ENCODE data around the gene SYCP1. TPM values are rescaled to one million over a fixed set of nuclear protein-coding genes. Genes with fewer than 3 reads are reported as not detected.

Gene SYCP1
- total RNA-seq, 1 donor from 2014 or later = not detected

DNA sequence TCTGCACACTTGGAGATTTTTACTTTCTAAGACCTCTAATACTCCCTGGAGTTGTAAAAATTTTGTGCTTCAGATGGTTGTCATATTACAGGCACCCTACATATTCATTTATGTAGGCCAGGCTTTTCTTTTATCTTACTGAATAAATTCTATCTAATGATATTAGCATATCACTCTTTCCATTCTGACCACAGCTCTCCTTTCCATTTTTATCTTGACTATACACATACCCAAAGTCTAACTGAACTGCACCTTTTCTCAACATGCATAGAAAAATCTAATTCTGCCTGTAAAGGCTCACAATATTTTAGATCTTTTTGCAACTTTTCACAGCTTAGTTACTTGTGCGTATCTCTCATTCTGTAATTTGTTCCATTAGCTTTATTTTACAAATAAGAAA is 122.2 kb downstream of the SYCP1 start:
- Mint-ChIP-seq H3K9me3 (peaks cover 2% of the 10 kb centered on the region), H3K27ac (no peak overlapping the region), H3K4me1 (ENCODE audit: unreplicated experiment) (no peaks in the 10 kb centered on the region), H3K36me3 (no peaks in the 10 kb centered on the region), H3K27me3 (no peaks in the 10 kb centered on the region), H3K4me3 (no peak overlapping the region)
- TF ChIP-seq, protein P1, sequence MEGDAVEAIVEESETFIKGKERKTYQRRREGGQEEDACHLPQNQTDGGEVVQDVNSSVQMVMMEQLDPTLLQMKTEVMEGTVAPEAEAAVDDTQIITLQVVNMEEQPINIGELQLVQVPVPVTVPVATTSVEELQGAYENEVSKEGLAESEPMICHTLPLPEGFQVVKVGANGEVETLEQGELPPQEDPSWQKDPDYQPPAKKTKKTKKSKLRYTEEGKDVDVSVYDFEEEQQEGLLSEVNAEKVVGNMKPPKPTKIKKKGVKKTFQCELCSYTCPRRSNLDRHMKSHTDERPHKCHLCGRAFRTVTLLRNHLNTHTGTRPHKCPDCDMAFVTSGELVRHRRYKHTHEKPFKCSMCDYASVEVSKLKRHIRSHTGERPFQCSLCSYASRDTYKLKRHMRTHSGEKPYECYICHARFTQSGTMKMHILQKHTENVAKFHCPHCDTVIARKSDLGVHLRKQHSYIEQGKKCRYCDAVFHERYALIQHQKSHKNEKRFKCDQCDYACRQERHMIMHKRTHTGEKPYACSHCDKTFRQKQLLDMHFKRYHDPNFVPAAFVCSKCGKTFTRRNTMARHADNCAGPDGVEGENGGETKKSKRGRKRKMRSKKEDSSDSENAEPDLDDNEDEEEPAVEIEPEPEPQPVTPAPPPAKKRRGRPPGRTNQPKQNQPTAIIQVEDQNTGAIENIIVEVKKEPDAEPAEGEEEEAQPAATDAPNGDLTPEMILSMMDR (conservative IDR thresholded peaks at IDR 0.05) = no peak
- no peak for DNase-seq (ENCODE audit: extremely low spot score, unreplicated experiment)

GRCh38 chr1:114979278-114979891 is 124.7 kb downstream of the SYCP1 start:
- Mint-ChIP-seq H3K27ac (no peak overlapping the region), H3K4me3 (no peak overlapping the region), H3K4me1 (ENCODE audit: unreplicated experiment) (no peaks in the 10 kb centered on the region), H3K36me3 (no peaks in the 10 kb centered on the region), H3K9me3 (peaks cover 10% of the 10 kb centered on the region), H3K27me3 (no peaks in the 10 kb centered on the region)
- TF ChIP-seq, protein P1 (conservative IDR thresholded peaks at IDR 0.05) = peak; percentile 90
- no peak for DNase-seq (ENCODE audit: extremely low spot score, unreplicated experiment)

- no peak overlapping the region for H3K4me3 Mint-ChIP-seq
- H3K27ac Mint-ChIP-seq = no peak overlapping the region
- no peaks in the 10 kb centered on the region for H3K4me1 Mint-ChIP-seq (ENCODE audit: unreplicated experiment)
- TF ChIP-seq, protein P1 (conservative IDR thresholded peaks at IDR 0.05) = no peak
- H3K9me3 Mint-ChIP-seq = peaks cover 10% of the 10 kb centered on the region
- no peak for DNase-seq (ENCODE audit: extremely low spot score, unreplicated experiment)
- no peaks in the 10 kb centered on the region for H3K27me3 Mint-ChIP-seq
- H3K36me3 Mint-ChIP-seq = no peaks in the 10 kb centered on the region
Measured at GRCh38 chr1:114982251-114982650, 127.6 kb downstream of the SYCP1 start.

DNA sequence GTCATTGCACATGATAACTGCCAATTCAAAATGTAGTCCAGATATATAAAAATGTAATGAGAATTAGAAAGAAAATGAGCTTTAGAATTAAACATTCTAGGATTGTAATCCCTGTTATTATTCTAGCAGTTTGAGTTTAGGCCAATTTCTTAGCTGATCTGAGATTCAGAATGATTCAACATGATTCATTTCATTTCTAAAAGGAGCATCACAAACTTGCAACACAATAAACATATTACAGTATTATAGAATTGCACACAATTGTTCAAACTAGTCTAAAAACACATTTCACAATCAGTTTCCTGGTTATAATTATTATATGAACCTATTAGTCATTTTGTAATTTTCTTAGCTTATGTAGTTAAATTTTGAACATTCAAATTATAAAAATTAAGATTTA is 131.6 kb downstream of the SYCP1 start:
- Mint-ChIP-seq H3K36me3 (no peaks in the 10 kb centered on the region), H3K9me3 (peaks cover 10% of the 10 kb centered on the region), H3K27me3 (peaks cover 3% of the 10 kb centered on the region), H3K27ac (no peak overlapping the region), H3K4me1 (ENCODE audit: unreplicated experiment) (no peaks in the 10 kb centered on the region), H3K4me3 (no peak overlapping the region)
- no peak for DNase-seq (ENCODE audit: extremely low spot score, unreplicated experiment)
- TF ChIP-seq, protein P1 (conservative IDR thresholded peaks at IDR 0.05) = no peak

- DNase-seq (ENCODE audit: extremely low spot score, unreplicated experiment) = no peak
- Mint-ChIP-seq H3K36me3 (no peaks in the 10 kb centered on the region), H3K27ac (no peak overlapping the region), H3K4me3 (no peak overlapping the region), H3K27me3 (peaks cover 3% of the 10 kb centered on the region), H3K9me3 (no peaks in the 10 kb centered on the region), H3K4me1 (ENCODE audit: unreplicated experiment) (no peaks in the 10 kb centered on the region)
- TF ChIP-seq, protein P1 (conservative IDR thresholded peaks at IDR 0.05) = no peak
Measured at GRCh38 chr1:114988095-114988494, 133.4 kb downstream of the SYCP1 start.

Measured in type B pancreatic cell (in vitro differentiated cells).